ENCODE measurements around the gene ZSWIM4. TPM values are rescaled to one million over a fixed set of nuclear protein-coding genes. Genes with fewer than 3 reads are reported as not detected.

Gene ZSWIM4
- total RNA-seq, 2 donors from 2014 or later, result 3.4 to 7.3 TPM

DNA sequence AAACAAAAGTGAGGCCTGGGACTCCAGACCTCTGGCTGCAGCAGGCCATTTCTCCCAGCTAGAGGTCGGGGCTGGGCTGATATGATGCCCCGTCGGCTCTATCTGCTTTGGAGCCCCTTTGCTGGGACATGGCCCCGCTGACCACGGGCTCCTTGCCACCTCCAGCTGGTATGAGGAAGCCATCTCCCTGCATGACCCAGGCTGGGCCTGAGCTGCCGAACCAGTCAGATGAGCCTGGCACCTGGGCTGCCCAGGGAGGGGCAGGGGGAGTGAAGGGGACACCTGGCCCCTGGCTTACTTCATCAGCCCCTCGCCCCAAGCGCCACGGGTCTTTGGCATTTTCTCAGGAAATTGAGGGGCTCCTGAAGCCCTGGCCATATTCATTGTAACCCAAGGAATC, 7.8 kb downstream of the ZSWIM4 start:
- no peak for DNase-seq
- intact Hi-C loops (cut with DNase I), result no loop called here
- no peak for ATAC-seq

DNA sequence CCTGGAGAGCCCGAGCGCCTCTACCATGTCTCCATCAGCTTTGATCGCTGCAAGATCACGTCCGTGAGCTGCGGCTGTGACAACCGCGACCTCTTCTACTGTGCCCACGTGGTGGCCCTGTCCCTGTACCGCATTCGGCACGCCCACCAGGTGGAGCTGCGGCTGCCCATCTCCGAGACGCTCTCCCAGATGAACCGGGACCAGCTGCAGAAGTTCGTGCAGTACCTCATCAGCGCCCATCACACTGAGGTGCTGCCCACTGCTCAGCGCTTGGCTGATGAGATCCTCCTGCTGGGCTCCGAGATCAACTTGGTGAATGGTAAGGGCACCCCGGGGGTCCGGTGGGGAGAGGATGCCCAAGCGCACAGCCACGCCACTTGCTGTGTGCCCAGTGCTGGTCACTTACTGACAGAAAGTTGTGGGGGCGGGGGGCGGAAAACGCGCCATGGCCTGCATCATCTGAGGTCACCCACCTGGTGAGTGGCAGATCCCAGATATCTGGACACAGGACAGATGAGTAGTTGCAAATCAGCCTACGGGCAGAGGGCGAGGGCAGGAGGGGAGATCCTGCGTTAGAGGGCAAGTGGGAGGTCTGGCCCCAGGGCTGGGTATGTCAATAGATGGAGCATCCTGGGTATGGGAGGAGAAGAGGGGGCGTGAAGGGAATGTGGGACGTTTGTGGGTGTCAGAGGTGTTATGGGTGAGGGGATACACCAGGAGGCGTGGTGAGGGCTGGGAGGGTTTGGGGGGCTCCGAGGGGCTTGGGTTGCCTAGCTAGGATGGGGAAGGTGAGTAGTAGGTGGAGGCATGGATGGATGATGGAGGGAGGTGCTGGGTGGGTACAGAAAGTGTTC, 9.8 kb downstream of the ZSWIM4 start:
- DNase-seq (no peak), ATAC-seq (peak; percentile 41 to 47)
- intact Hi-C loops (cut with DNase I), result loop anchor here in 1 of 2 donors (2.0 kb wide), 1 partner anchor 58 kb away; no protein-coding TSS in a partner anchor

DNA sequence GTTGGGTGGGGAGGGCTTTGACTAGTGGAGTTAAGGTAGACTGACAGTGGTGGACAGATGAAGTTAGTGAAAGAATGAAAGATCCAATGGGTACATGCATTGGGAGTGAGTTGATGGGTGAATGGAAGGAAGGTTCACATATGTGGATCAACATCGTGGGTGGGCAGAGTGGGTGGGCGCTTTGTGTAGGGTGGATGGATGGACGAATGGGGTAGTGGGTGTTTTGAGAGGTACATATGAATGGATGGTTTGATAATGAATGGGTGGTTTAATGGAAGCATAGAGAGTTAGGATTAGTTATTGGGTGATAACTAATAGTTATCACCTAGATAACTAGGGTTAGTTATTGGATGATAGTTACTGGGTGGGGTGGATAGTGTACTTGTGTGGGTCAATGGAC, 11.5 kb downstream of the ZSWIM4 start:
- intact Hi-C loops (cut with DNase I), result no loop called here
- DNase-seq (no peak), ATAC-seq (no peak)

DNA sequence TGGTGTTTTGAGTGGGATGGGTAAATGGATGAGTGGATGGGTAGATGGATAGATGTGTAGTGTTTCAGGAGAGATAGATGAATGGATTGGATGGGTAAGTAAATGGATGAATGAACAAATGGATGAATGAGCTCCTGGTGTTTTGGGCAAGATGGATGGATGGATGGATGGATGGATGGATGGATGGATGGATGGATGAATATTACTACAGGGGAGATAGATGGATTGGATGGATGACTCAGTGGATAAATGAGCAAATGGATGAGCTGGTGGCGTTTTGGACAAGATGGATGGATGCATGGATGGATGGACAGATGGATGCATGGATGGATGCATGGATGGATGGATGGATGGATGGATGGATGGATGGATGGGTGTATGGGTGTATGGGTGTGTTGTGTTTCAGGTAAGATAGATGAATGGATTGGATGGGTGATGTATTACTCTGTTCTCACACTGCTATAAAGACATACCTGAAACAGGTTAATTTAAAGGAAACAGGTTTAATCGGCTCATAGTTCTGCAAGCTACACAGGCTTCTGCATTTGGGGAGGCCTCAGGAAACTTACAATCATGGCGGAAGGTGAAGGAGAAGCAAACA, 12.3 kb downstream of the ZSWIM4 start:
- no peak for DNase-seq
- intact Hi-C loops (cut with DNase I), result no loop called here
- ATAC-seq, result no peak

DNA sequence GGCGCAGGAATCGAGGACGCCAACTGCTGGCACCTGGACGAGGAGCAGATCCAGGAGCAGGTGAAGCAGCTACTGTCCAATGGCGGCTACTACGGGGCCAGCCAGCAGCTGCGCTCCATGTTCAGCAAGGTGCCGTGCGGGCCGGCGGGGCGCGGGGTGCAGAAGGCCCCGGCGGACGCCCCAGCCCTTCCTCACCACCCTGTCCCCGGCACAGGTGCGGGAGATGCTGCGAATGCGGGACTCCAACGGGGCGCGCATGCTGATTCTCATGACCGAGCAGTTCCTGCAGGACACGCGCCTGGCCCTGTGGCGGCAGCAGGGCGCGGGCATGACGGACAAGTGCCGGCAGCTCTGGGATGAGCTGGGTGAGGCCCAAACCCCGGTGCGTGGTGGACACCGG, 13.6 kb downstream of the ZSWIM4 start:
- no peak for DNase-seq
- intact Hi-C loops (cut with DNase I), result no loop called here
- ATAC-seq, result no peak

DNA sequence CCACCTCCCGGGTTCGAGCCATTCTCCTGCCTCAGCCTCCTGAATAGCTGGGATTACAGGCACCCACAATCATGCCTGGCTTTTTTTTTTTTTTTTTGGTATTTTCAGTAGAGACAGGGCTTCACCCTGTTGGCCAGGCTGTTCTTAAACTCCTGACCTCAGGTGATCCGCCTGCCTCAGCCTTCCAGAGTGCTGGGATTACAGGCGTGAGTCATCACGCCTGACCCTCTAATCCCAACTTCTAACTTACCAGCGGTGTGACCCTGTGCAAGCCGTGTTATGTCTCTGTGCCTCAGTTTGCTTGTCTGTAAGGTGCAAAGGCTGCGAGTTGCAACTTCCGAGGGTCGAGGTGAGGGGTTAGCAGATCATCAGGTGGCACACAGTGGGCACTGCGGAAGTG, 17.3 kb downstream of the ZSWIM4 start:
- intact Hi-C loops (cut with DNase I), result no loop called here
- ATAC-seq (no peak), DNase-seq (no peak)

DNA sequence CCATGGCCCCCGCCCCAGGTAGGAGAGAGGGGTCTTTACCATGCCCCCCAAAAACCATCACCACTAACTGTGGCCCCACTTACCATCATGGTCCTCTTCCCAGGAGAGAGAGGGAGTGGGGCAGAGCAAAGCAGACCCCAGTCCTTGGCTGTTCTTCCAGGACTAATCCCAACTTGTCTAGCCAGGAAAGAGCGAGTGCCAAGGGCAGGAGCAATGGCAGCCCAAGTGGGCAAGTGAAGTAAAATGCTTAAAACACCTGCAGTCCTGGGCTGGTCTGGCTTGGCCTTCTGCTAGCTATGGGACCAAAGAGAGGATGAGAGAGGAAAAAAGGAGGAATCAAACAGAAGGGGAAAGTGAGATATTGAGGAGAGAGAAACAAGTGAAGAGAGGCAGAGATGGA, 17.9 kb downstream of the ZSWIM4 start:
- intact Hi-C loops (cut with DNase I), result no loop called here
- no peak for ATAC-seq
- no peak for DNase-seq

DNA sequence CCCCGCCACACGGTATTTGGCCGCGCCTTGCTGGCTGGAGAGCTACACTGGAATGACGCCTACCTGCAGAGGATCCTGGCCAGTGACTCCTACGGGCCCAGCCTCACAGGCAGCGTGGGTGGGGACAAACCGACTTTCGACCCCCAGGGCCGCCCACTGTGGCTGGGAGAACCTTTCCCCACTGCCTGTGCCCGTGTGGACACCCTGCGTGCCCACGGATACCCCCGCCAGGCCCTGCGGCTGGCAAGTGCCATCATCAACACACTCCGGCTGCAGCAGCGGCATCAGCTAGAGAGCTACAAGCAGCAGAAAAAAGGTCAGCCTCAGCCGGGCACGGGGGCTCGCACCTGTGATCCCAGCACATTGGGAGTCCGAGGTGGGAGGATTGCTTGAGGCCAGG, 19.3 kb downstream of the ZSWIM4 start:
- ATAC-seq, result no peak
- no peak for DNase-seq
- intact Hi-C loops (cut with DNase I), result no loop called here

DNA sequence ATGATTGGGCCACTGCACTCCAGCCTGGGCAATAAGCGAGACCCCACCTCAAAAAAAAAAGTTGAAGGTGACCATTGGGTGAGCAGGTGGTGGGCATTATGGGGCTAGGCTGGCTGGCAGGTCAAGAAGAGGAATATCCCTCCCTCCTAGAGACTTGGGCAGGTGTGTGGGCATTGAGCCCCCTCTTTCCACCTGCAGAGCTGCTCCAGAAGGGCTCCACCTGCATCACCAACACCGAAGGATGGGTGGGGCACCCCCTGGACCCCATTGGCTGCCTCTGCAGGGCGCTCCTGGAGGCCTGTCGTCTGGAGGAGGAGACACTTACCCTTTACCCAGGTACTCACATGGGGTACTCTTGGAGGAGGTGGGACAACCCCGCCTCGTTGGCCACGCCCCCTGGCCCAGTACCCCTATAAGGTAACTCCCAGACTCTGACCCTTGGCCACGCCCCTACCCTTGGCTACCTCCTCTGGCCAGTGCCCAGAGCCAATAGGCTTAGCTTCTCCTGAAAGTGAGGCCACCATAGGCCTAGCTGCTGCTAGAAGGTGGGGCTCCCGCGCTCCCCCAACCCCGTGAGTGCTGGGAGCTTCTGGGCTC, 21.9 kb downstream of the ZSWIM4 start:
- DNase-seq, result no peak
- intact Hi-C loops (cut with DNase I), result no loop called here
- peak; percentile 32 to 48 for ATAC-seq

DNA sequence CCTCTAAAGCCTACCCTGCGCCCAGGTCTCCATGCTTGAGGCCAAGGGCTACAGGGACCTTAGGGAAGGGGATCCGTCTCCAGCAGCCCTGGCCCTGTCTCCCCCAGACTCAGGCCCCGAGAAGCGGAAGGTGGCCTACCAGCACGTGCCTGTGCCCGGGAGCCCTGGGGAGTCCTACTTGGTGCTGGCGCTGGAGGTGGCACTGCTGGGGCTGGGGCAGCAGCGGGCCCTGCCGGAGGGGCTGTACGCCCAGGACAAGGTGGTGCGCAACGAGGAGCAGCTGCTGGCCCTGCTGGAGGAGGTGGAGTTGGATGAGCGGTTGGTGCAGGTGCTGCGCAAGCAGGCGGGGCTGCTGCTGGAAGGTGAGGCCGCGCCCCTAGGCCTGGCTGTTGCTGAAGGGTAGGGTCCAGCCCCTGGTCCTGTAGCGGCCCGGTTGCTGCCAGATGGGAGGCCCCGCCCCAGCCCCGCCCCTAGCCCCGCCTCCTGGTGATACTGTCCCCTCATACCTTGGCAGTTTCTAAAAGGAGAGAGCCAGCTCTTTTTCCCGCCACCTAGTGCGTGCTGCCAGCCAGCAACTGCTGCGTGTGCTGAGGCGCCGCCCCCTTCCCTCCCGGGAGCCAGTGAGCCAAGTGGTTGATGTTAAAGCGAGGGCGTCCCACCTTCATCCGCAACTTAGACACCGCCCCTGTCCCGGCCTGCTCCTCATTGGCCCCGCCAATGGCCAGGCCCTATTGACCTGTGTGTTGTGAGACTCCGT, 22.6 kb downstream of the ZSWIM4 start:
- intact Hi-C loops (cut with DNase I), result no loop called here

DNA sequence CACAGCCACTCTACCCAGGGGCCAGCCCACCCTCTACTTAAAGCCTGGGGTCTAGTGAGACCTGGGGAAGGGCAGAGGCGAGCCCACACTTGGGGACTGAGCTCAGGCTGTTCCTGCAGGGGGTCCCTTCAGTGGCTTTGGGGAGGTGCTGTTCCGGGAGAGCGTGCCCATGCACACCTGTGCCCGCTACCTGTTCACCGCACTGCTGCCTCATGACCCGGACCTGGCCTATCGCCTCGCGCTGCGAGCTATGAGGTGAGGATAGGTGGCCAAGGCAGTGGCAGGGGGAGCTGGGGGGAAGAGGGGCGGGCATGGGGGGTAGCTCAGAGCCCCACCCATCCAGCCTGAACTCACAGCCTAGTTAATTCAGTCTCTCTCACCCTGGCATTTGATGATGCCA, 24.0 kb downstream of the ZSWIM4 start:
- DNase-seq (no peak), ATAC-seq (no peak)
- intact Hi-C loops (cut with DNase I), result no loop called here

More for the DNA sequence above, 22.6 kb downstream of the ZSWIM4 start:
- DNase-seq (peak; percentile 57), ATAC-seq (peak; percentile 54 to 60)

DNA sequence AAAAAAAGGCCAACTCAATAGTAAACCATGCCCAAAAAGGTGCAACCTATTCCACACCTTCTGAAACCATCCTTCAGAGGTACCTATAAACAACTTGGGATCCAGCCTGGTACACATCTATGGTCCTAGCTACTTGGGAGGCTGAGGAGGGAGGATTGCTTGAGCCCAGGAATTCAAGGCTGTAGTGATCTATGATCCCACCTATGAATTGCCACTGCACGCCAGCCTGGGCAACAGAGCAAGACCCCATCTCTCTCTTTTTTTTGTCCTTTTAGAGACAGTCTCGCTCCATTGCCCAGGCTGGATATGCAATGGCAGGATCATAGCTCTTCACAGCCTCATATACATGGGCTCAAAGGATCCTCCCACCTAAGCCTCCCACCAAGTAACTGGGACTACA, 26.0 kb downstream of the ZSWIM4 start:
- ATAC-seq (no peak), DNase-seq (no peak)
- intact Hi-C loops (cut with DNase I), result no loop called here

DNA sequence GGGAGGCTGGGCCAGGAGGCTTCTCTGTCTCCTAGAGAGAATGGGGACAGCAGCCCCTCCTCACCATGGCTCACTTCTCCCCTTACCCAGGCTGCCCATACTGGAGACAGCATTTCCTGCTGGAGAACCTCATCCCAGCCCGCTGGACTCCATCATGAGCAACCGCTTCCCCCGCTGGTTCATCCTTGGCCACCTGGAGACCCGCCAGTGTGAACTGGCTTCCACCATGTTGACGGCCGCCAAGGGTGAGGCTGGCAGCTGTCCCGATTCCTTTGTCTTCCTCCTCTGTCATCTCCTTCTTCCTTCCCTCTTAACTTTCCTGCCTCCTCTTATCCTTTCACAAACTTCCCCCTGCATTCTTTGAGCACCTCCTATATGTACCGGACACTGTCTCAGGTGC, 28.0 kb downstream of the ZSWIM4 start:
- no peak for DNase-seq
- peak; percentile 11 to 15 for ATAC-seq
- intact Hi-C loops (cut with DNase I), result no loop called here

DNA sequence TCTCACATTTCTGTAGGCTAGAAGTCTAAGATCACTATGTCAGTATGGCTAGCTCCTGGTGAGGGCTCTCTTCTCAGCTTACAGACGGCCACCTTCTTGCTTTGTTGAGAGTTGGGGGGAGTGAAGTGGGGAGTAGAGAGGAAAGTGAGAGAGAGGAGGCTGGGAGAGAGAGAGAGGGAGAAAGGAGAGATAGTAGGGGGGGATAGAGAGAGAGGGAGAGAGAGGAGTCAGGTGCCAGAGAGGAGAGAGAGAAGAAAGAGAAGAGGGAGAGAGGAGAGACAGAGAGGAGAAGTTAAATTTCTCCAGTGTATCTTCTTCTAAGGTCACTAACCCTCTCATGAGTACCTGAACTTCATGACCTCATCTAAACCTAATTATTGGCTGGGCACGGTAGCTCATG, 28.7 kb downstream of the ZSWIM4 start:
- intact Hi-C loops (cut with DNase I), result no loop called here
- DNase-seq, result no peak
- ATAC-seq, result no peak

DNA sequence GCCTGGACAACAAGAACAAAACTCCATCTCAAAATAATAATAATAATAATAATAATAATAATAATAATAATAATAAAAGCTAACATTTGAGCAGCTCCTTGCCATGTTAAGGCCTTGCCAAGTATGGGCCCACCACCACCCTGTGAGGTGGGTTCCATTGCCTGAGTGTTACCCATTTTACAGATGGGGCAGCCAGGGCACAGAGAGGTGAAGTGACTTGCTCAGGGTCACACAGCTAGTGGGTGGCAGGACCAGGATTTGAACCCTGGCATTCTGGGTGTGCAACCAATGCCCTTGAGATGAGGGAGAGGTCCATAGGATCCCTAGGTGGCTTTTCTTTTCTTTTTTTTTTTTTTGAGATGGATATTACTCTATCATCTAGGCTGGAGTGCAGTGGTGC, 29.5 kb downstream of the ZSWIM4 start:
- DNase-seq (no peak), ATAC-seq (no peak)
- intact Hi-C loops (cut with DNase I), result no loop called here

DNA sequence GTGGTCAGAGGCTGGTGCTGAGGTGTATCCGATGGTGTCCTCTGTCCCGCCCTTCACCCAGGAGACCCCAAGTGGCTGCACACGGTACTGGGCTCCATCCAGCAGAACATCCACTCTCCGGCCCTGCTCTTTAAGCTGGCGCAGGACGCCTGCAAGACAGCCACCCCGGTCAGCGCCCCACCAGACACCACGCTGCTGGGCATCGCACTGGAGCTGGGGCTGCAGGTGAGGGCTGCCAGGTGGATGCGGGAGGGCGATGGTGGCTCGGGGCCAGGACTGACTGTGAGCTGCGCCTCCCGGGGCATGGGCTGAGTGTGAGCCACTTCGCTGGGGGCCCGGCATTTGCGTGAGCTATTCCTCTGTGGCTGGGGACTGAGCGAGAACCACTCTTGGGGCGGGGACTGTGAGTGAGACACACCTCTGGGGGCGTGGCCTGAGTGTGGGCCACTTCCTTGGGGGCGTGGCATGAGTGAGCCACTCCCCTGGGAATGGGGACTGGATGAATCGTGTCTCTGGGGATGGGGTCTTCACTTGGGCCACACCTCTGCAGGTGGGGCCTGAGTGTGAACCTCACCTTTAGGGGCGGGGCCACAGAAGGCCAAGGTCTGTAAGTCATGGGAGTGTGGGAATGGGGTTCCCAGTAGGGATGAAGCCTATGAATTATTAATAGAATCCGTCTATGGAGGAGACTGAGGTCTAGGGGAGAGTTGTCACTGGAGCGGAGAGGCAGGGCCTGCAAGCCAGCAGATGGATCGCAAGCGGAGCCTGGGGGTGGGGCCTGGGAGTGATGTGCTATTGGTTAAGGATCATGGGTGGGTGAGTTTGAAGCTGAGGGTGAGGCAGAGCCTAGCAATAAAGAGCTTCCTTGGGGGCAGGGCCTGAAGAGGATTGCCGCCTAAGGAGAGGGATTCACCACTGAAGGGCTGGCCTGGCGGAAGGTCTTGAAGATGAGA, 30.5 kb downstream of the ZSWIM4 start:
- ATAC-seq (peak in 1 of 2 donors; percentile 3), DNase-seq (no peak)
- intact Hi-C loops (cut with DNase I), result no loop called here

DNA sequence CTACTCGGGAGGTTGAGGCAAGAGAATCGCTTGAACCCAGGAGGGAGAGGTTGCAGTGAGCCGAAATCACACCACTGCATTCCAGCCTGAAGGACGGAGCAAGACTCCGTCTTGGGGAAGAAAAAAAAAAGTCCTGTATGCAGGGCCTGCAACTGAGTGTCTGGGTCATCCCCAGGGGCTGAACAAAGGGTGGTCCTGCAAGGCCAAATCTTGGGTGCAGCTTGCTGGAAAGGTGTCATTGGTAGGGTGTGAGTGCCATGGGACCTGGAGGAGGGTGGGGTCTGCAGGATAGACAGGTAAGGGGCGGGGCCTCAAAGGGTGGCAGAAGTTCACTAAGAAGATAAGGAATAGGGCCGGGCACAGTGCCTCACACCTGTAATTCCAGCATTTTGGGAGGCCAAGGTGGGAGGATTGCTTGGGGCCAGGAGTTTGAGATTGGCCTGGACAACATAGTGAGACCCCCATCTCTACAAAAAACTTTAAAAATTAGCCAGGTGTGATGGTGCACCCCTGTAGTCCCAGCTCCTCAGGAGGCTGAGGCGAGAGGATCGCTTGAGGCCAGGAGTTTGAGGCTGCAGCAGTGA, 31.5 kb downstream of the ZSWIM4 start:
- intact Hi-C loops (cut with DNase I), result no loop called here
- DNase-seq (no peak), ATAC-seq (no peak)

DNA sequence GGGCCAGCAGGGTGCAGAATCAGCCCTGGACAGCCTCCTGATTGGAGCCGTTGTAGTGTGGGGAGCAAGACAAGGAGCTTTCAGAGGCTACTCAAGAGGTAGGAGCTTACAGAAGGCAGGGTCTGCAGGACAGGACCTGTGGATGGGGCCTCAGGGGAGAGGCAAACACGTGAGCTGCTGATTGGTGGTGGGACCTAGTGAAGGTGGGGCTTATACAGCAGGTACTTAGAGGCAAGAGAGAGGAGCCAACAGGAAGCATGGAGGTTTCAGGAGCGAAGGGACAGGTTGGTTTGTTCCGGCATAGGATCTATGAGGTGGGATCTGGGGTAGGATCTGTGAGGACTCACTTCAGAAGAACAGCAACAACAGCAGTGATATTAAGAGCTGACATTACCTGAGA, 32.4 kb downstream of the ZSWIM4 start:
- no peak for ATAC-seq

More for the DNA sequence above, 32.4 kb downstream of the ZSWIM4 start:
- no peak for DNase-seq
- intact Hi-C loops (cut with DNase I), result no loop called here

Measured in left cardiac atrium (tissue), 4 donors.